IMR-90 (cell line): Measurements from ENCODE around the gene CERS1. TPM values are rescaled to one million over a fixed set of nuclear protein-coding genes. Genes with fewer than 3 reads are reported as not detected.
A peak's percentile ranks its signal among the peaks of the same experiment; 100 is the strongest.

ENCODE experiments used
- ATAC-seq: fragments of 200-7000 bp; cut with Tn5 transposase; 2 replicates; pipeline ENCODE4 v1.9.1; 2020; ENCODE audit warnings: low read depth, mild to moderate bottlenecking, moderate library complexity
- BruUV-seq: library from RNA; stranded (reverse); fragments of 400-500 nt; replicated peaks from 2 replicates; lab custom pipeline; 2021; lab: Mats Ljungman, UMichigan
- CTCF ChIA-PET: fragments of 300-600 bp; formaldehyde crosslinking; extraction: SDS; loops from one replicate; lab custom pipeline; 2021; ENCODE audit warnings: antibody characterized with exemption; lab: Yijun Ruan, JAX
- POLR2A ChIA-PET: fragments of 300-600 bp; sonication (Branson Sonifier 250); formaldehyde crosslinking; loops from one replicate; lab custom pipeline; 2022; ENCODE audit warnings: antibody characterized with exemption; ENCODE audit not compliant: unreplicated experiment; lab: Charles Lee
- DNase-seq: peaks from one replicate; pipeline ENCODE4 v3.0.0; 2013
- H2AFZ ChIP-seq: replicated peaks from 2 replicates; pipeline ENCODE3; 2013; ENCODE audit warnings: low read length, mild to moderate bottlenecking; ENCODE audit not compliant: poor library complexity
- H2AK5ac ChIP-seq: 2 replicates; pipeline ENCODE4 v1.6.1; 2013; ENCODE audit warnings: low read depth, low read length, inconsistent platforms
- H2AK9ac ChIP-seq: replicated peaks from 2 replicates; pipeline ENCODE3; 2013; ENCODE audit warnings: mild to moderate bottlenecking, low read depth, low read length, moderate library complexity; ENCODE audit not compliant: poor library complexity
- H2BK120ac ChIP-seq: 2 replicates; pipeline ENCODE4 v1.6.1; 2013; ENCODE audit warnings: low read depth, low read length, inconsistent platforms
- H2BK15ac ChIP-seq: 3 replicates; pipeline ENCODE4 v1.6.1; 2013; ENCODE audit warnings: low read depth, low read length, inconsistent platforms
- H2BK20ac ChIP-seq: 2 replicates; pipeline ENCODE4 v1.6.1; 2013; ENCODE audit warnings: low read depth, mild to moderate bottlenecking, inconsistent platforms, low read length, moderate library complexity
- H2BK5ac ChIP-seq: 2 replicates; pipeline ENCODE4 v1.6.1; 2013; ENCODE audit warnings: mild to moderate bottlenecking, low read depth, low read length, inconsistent platforms; ENCODE audit not compliant: poor library complexity, severe bottlenecking
- H3K14ac ChIP-seq: replicated peaks from 2 replicates; pipeline ENCODE4 v1.6.1; 2013; ENCODE audit warnings: low read depth, low read length, inconsistent platforms
- H3K18ac ChIP-seq: 2 replicates; pipeline ENCODE4 v1.6.1; 2013; ENCODE audit warnings: low read depth, low read length, control low read depth
- H3K23ac ChIP-seq: 2 replicates; pipeline ENCODE4 v1.6.1; 2013; ENCODE audit warnings: low read depth, low read length, inconsistent platforms
- H3K27ac ChIP-seq: 2 replicates; pipeline ENCODE4 v1.5.1; 2013; ENCODE audit warnings: mild to moderate bottlenecking, control low read depth, low read length; ENCODE audit not compliant: insufficient read depth
- H3K27me3 ChIP-seq: 2 replicates; pipeline ENCODE4 v1.6.1; 2013; ENCODE audit warnings: low read length; ENCODE audit not compliant: control insufficient read depth, insufficient read depth
- H3K36me3 ChIP-seq: 2 replicates; pipeline ENCODE4 v1.6.1; 2013; ENCODE audit warnings: low read length, mixed read lengths; ENCODE audit not compliant: control insufficient read depth, insufficient read depth
- H3K4ac ChIP-seq: 2 replicates; pipeline ENCODE4 v1.6.1; 2013; ENCODE audit warnings: low read depth, low read length, inconsistent platforms
- H3K4me1 ChIP-seq: 2 replicates; pipeline ENCODE4 v1.6.1; 2013; ENCODE audit warnings: low read length, mixed read lengths; ENCODE audit not compliant: control insufficient read depth, insufficient read depth
- H3K4me2 ChIP-seq: 2 replicates; pipeline ENCODE4 v1.6.1; 2013; ENCODE audit warnings: low read depth, mild to moderate bottlenecking, control low read depth, low read length, moderate library complexity
- H3K4me3 ChIP-seq: 2 replicates; pipeline ENCODE4 v1.5.1; 2013; ENCODE audit warnings: low read depth, mild to moderate bottlenecking, control low read depth, low read length, moderate library complexity; ENCODE audit not compliant: insufficient read depth
- H3K56ac ChIP-seq: 2 replicates; pipeline ENCODE4 v1.6.1; 2013; ENCODE audit warnings: low read length, inconsistent platforms; ENCODE audit not compliant: insufficient read depth; ENCODE audit errors: extremely low read depth
- H3K79me1 ChIP-seq, 2 experiments: 2 replicates each; pipeline ENCODE4 v1.6.1; 2013; ENCODE audit warnings: low read length in 2 of 2, inconsistent platforms in 1 of 2, low read depth in 1 of 2
- H3K9ac ChIP-seq: 2 replicates; pipeline ENCODE4 v1.6.1; 2013; ENCODE audit warnings: low read depth, low read length, control low read depth
- H3K9me1 ChIP-seq: 2 replicates; pipeline ENCODE4 v1.6.1; 2013; ENCODE audit warnings: low read length, inconsistent platforms; ENCODE audit not compliant: insufficient read depth
- H3K9me3 ChIP-seq: 2 replicates; pipeline ENCODE4 v1.6.1; 2013; ENCODE audit warnings: low read length; ENCODE audit not compliant: control insufficient read depth, insufficient read depth
- H4K20me1 ChIP-seq: 2 replicates; pipeline ENCODE4 v1.6.1; 2013; ENCODE audit warnings: low read length, inconsistent platforms; ENCODE audit not compliant: insufficient read depth
- H4K5ac ChIP-seq: 2 replicates; pipeline ENCODE4 v1.6.1; 2013; ENCODE audit warnings: mild to moderate bottlenecking, low read depth, low read length, control low read depth
- H4K8ac ChIP-seq, 2 experiments: 2 replicates each; pipeline ENCODE4 v1.6.1; 2013; ENCODE audit warnings: low read depth in 2 of 2, low read length in 2 of 2, control low read depth in 1 of 2, inconsistent platforms in 1 of 2
- H4K91ac ChIP-seq: 2 replicates; pipeline ENCODE4 v1.6.1; 2013; ENCODE audit warnings: low read depth, low read length, inconsistent platforms; ENCODE audit not compliant: insufficient read depth
- BHLHE40 ChIP-seq: fragments of 150-350 bp; IDR thresholded peaks from 2 replicates; pipeline ENCODE4 v1.6.1; 2016; ENCODE audit warnings: mild to moderate bottlenecking, low read depth, low read length
- CHD1 ChIP-seq: IDR thresholded peaks from 2 replicates; pipeline ENCODE4 v1.6.1; 2012; ENCODE audit warnings: low read depth, low read length, improper control_type of control experiment
- CTCF ChIP-seq: conservative IDR thresholded peaks from 2 replicates; pipeline ENCODE4 v1.5.1; 2012; ENCODE audit warnings: mild to moderate bottlenecking, low read depth, low read length, improper control_type of control experiment
- ELK1 ChIP-seq: fragments of 150-350 bp; IDR thresholded peaks from 2 replicates; pipeline ENCODE4 v1.6.1; 2016; ENCODE audit warnings: low read depth, mild to moderate bottlenecking, low read length, moderate library complexity, borderline replicate concordance
- FOS ChIP-seq: fragments of 150-350 bp; IDR thresholded peaks from 2 replicates; pipeline ENCODE4 v1.6.1; 2016; ENCODE audit warnings: low read depth, low read length
- MAZ ChIP-seq: IDR thresholded peaks from 2 replicates; pipeline ENCODE4 v1.6.1; 2012; ENCODE audit warnings: low read depth, mild to moderate bottlenecking, low read length, improper control_type of control experiment, moderate library complexity, borderline replicate concordance
- NFE2L2 ChIP-seq: fragments of 150-350 bp; IDR thresholded peaks from 2 replicates; pipeline ENCODE4 v1.6.1; 2016; ENCODE audit warnings: low read depth, mild to moderate bottlenecking, low read length
- RAD21 ChIP-seq: IDR thresholded peaks from 2 replicates; pipeline ENCODE4 v1.6.1; 2012; ENCODE audit warnings: low read length, improper control_type of control experiment
- RCOR1 ChIP-seq: IDR thresholded peaks from 2 replicates; pipeline ENCODE4 v1.6.1; 2012; ENCODE audit warnings: mild to moderate bottlenecking, low read length, improper control_type of control experiment; ENCODE audit not compliant: insufficient replicate concordance
- SMC3 ChIP-seq: fragments of 150-350 bp; IDR thresholded peaks from 2 replicates; pipeline ENCODE4 v1.6.1; 2016; ENCODE audit warnings: low read depth, mild to moderate bottlenecking, antibody characterized with exemption, low read length, moderate library complexity
- USF2 ChIP-seq: fragments of 150-350 bp; IDR thresholded peaks from 2 replicates; pipeline ENCODE4 v1.6.1; 2017; ENCODE audit warnings: mild to moderate bottlenecking, antibody characterized with exemption, low read length, low read depth
- WGBS, 2 experiments: methylation state at CpG; one replicate each; pipeline versions ENCODE4 v1.1.5 to v1.1.7; 2013; ENCODE audit warnings: missing lambda C conversion rate in 2 of 2; ENCODE audit not compliant: insufficient read length in 1 of 2; ENCODE audit errors: extremely low coverage in 2 of 2; 5-methylcytosine and 5-hydroxymethylcytosine counted together
- dilution Hi-C: fragments of 300-500 bp; cut with HindIII; formaldehyde crosslinking; loops from one replicate; pipeline ENCODE4 v1.14.3; 2018; ENCODE audit warnings: low sequenced_read_pairs; ENCODE audit not compliant: unreplicated experiment
- in situ Hi-C: fragments of 300-500 bp; cut with MboI; formaldehyde crosslinking; loops from 3 replicates; pipeline ENCODE4 v1.14.3; 2019; ENCODE audit warnings: low sequenced_read_pairs, inconsistent platforms, mixed read lengths
- intact Hi-C: fragments of 100-400 bp; cut with micrococcal nuclease; formaldehyde crosslinking; loops from 2 replicates; pipeline ENCODE4 v1.10.0; 2022
- polyA plus RNA-seq, 3 experiments: library from polyadenylated mRNA; depleted of rRNA; stranded (reverse); fragments of >200 nt; gene quantifications; 2 replicates each; pipeline ENCODE4 v1.2.3, GENCODE V29; 2012; ENCODE audit warnings: low replicate concordance in 1 of 3
- total RNA-seq: library from RNA; depleted of rRNA; stranded (reverse); fragments of >200 nt; gene quantifications from 2 replicates; pipeline ENCODE4 v1.2.3, GENCODE V29; 2012

CERS1 gene
- total and polyA plus RNA-seq, 2 of the 4 experiments (the other 2 are of a cell fraction): 0.90 to 4.3 TPM

- Histone ChIP-seq H2BK5ac (no peak overlapping the region), H3K4me2 (no peak overlapping the region), H3K18ac (no peak overlapping the region), H3K27me3 (no peaks in the 10 kb centered on the region), H2AFZ (no peak overlapping the region), H3K9me1 (no peaks in the 10 kb centered on the region), H3K9me3 (no peaks in the 10 kb centered on the region), H2BK15ac (no peak overlapping the region), H4K20me1 (peaks cover 27% of the 10 kb centered on the region), H2BK20ac (no peak overlapping the region), H3K27ac (no peak overlapping the region), H3K56ac (no peak overlapping the region), H3K79me1 (peaks cover 6 to 22% of the 10 kb centered on the region in 2 experiments), H3K23ac (no peak overlapping the region), H2AK5ac (no peak overlapping the region), H3K14ac (no peak overlapping the region), H2AK9ac (peak overlapping the region; percentile 50), H4K5ac (no peak overlapping the region), H4K8ac (no peak overlapping the region), H2BK120ac (no peak overlapping the region), H4K91ac (no peak overlapping the region), H3K4me3 (no peak overlapping the region), H3K4ac (no peak overlapping the region), H3K4me1 (no peaks in the 10 kb centered on the region), H3K9ac (no peak overlapping the region), H3K36me3 (peaks cover 67% of the 10 kb centered on the region)
- dilution Hi-C loops (no loop called here), in situ Hi-C loops (no loop called here), intact Hi-C loops (no loop called here)
- ChIA-PET CTCF (no interaction called here), POLR2A (no interaction called here)
- DNase-seq: no peak
- WGBS, 2 experiments: 100% methylated on average over 3 of the region's 26 CpGs; no CpG with 5 or more reads in 1 of the 2 experiments
- TF ChIP-seq CTCF (no peak), RCOR1 (no peak), FOS (no peak), USF2 (no peak), RAD21 (no peak), BHLHE40 (no peak), SMC3 (no peak), MAZ (no peak), ELK1 (no peak), NFE2L2 (no peak), CHD1 (no peak)
- no TSS peak for BruUV-seq
- ATAC-seq: no peak
Observed at GRCh38 chr19:18905513-18906236, 9.7 kb upstream of the CERS1 start.
